Effector CD8-positive, alpha-beta T cell (primary cell): ENCODE measurements around the gene NFE2L3.
"Not testable (repeated sequence)": the region's sequence is repeated elsewhere in the genome, so short reads cannot be mapped to it uniquely, and the experiment has no call there.

Experiments
- DNase-seq: peaks from one replicate; lab custom pipeline; 2025; lab: John Stamatoyannopoulos, UW
- total RNA-seq, 4 experiments: gene quantifications; one replicate each; lab custom pipeline; 2026; lab: John Stamatoyannopoulos, UW

The NFE2L3 gene, protein sequence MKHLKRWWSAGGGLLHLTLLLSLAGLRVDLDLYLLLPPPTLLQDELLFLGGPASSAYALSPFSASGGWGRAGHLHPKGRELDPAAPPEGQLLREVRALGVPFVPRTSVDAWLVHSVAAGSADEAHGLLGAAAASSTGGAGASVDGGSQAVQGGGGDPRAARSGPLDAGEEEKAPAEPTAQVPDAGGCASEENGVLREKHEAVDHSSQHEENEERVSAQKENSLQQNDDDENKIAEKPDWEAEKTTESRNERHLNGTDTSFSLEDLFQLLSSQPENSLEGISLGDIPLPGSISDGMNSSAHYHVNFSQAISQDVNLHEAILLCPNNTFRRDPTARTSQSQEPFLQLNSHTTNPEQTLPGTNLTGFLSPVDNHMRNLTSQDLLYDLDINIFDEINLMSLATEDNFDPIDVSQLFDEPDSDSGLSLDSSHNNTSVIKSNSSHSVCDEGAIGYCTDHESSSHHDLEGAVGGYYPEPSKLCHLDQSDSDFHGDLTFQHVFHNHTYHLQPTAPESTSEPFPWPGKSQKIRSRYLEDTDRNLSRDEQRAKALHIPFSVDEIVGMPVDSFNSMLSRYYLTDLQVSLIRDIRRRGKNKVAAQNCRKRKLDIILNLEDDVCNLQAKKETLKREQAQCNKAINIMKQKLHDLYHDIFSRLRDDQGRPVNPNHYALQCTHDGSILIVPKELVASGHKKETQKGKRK
- total RNA-seq, result 8.5 to 97.8 (median 15.7) reads per million in 4 experiments

- peak; percentile 65 for DNase-seq
These were observed at the start of gene NFE2L3 for GRCh38 chr7:26151953-26152781. TSS of gene NFE2L3 (plus strand) at chr7:26152198. CDS start at chr7:26152499, 301 bp downstream.

DNA sequence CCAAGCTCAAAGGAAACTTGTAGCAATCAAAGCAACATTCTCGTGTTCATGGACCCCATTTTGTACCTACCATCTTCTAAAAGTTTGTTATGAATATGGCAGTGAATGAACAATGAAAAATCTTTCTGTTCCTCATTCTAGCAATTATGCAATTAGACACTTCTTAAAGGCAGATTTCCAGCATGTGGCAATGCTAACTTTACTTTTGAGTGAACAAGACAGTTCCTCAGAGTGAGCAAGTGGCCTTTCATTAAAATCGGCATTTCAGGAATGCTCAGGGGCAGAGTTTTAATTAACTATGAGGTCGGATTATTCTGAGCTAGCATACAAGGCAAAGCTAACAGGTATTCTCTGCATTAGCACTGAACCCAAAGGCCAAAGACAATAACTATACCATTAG is 48.4 kb upstream of the NFE2L3 start:
- no peak for DNase-seq

- DNase-seq, result no peak
These were observed 46.8 kb upstream of the NFE2L3 start for GRCh38 chr7:26105236-26105635.

DNA sequence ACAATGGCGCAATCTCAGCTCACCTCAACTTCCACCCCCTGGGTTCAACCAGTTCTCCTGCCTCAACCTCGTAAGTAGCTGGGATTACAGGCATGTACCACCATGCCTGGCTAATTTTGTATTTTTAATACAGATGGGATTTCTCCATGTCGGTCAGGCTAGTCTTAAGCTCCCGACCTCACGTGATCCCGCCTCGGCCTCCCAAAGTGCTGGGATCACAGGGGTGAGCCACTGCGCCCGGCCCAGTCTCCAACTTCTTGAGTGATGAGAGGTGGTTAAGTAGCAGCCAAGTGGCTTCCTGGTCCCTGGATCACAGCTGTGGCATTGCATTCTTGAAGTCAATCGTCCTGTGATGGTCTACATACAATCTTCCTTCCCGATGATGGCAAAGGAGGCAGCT is 46.1 kb upstream of the NFE2L3 start:
- no peak for DNase-seq

DNA sequence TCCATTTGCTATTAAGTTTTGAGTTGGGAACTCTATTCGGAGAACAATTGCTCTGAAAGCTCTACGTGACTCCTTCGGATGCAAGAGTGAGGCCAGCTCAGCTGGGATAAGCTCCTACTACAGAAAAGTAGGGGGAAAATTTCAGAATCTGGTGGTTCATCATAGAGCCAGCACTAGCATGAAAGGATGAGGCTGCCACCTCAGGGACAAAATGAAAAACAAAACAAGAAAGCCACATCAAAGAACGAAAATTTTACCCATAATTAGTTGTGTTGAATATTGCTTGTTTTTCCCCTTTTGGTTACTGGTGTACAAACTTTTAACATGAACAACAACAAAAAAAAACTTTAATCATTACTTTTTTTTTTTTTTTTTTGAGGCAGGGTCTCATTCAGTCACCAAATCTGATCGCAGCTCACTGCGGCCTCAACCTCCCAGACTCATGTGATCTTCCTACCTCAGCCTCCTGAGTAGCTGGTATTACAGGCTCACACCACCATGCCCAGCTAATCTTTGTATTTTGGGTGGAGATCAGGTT is 39.7 kb upstream of the NFE2L3 start:
- no peak for DNase-seq

GRCh38 chr7:26115650-26116049 is 36.3 kb upstream of the NFE2L3 start:
- DNase-seq, result no peak

DNA sequence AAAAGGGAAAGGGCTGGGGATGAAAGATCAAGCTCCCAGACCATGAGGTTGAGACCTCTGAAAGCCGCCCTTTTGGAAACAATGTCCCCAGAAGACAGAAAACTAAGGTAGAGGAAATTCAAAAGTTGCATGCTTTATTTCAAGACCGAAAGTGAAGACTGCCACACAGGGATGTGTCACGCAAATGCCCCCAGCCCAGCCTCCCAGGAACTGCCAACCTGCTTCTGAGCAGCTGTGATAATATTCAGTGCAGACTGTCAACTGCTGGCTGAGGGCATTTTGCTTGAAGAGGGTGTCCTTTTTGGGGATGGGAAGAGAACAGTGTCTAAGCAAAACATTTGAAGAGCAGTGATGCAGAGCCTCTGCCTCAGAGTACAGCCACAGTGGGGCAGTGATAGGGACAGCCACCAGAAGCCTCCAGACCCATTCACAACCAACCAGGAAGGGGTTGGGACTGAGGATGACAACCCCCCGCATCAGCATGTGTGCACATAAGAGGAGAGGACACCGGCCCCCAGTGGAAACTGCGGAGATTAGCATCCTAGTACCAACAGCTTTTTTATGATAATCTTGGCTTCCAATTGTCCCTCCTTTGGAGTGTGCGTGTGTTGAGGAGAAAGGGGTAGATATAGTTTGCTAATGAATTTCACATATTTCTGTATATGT is 34.7 kb upstream of the NFE2L3 start:
- DNase-seq, result no peak

- no peak for DNase-seq
These were observed 34.0 kb upstream of the NFE2L3 start for GRCh38 chr7:26117970-26118369.

GRCh38 chr7:26122745-26123144 is 29.3 kb upstream of the NFE2L3 start:
- no peak for DNase-seq

DNA sequence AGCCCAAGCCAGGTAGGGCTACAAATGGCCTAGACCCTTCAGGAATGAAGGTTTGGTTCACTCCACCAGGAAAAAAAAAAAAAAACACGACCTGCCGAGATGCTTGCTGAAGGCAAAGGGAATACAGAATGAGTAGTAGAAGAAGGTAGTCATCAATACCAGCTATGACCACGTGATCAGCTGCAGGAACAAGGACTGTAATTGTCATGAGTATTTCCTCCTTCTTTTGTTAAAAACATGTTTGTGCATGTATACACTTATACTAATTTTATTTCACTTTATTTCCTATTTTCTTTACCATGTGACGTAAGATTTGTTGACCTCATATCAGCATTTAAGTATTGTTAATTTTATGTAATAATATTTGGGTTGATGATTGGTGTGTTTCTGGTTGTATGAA is 27.2 kb upstream of the NFE2L3 start:
- DNase-seq, result not testable (repeated sequence)

- no peak for DNase-seq
These were observed 24.6 kb upstream of the NFE2L3 start for GRCh38 chr7:26127411-26127810.

DNA sequence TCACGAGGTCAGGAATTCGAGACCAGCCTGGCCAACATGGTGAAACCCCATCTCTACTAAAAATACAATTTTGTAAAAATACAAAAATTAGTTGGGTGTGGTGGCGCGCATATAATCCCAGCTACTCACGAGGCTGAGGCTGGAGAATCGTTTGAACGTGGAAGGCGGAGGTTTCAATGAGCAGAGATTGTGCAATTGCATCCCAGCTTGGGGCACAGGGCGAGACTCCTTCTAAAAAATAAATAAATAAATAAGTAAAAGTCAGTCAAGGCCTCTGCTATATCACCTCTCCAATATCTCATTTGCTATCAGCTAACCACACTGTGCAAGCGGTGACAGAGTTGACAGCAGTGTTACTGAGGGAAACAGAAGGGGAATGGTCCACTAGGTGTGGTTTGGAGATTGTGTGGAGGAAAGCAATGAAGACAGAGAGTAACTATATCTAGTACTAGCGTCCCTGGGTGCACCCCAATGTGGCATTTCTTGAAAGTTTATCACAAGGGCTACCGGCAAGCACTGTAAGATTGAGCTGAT is 20.9 kb upstream of the NFE2L3 start:
- DNase-seq, result no peak

DNA sequence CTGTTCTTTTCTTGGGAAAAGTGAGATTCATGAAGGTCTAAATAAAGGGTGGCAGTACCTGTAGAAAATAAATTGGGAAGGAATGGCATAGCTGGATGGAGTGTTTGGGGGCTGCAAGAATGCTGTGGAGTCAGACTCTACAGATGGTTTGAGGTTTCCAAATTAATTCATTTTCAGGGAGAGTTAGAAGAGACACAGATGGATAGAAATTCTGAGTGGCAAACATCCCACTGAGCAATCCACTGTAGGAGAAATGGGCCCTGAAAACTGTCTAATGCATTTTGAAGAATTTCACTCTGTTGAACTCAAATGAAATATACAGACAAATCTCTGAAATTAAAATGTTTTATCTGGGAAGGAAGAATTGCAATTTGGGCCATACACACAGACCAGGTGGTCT is 16.9 kb upstream of the NFE2L3 start:
- DNase-seq, result no peak

DNA sequence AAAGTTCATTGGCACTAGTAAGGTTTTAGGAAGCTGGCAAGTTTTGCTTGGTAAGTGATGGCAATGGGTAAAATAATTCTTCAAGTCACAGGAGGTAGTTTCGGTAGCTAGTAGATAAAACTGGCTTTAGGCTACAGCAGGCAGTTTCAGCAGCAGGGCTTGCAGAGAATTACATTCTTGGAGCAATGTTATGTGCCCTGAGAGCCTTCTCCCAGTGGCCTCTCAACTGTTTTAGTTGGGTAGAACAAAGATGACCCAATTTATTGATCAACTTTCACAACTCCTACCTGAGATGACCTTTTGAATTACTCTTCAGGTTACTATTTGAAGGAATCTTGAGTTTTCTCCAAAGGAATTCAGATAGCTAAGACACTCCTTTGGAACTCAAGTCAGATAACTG is 16.4 kb upstream of the NFE2L3 start:
- DNase-seq, result no peak

GRCh38 chr7:26136831-26137230 is 15.2 kb upstream of the NFE2L3 start:
- DNase-seq, result no peak

DNA sequence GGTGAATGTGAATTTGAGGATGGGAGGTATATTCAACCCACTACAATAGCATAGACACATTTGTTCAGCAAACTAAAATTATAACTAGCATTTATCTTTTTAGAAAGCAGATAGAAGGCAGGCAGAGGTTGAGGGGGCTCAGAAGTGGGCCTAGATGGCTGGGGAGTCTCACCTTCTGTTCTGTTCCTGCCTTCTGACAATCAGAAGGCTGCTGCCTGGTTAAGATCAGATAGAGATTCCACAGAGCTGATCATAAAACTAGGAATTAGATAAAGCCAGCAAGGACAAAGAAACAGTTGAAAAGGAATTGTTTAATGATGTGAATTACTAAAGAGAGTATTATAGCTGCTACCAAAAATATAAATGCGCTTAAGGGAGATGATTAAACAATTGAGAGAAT is 11.6 kb upstream of the NFE2L3 start:
- DNase-seq, result no peak

DNA sequence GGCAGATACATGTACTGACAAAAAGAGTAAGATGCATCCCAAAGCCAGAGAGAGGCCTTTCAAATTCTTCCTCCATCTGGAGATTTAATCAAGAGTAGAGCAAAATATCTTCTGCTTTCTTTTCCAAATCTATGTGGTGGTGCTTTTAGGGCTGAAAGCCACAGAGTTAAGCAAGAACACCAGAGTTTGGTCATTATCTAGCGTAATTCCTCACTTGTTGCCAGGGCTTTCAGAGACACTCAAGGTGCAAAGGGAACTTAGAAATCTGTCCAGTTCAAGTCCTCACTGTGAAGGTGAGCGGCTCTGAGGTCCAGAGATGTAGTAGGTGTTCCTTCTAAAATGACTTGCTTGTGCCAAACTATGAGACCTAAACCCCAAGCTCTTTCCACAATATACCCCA is 10.9 kb upstream of the NFE2L3 start:
- no peak for DNase-seq

DNA sequence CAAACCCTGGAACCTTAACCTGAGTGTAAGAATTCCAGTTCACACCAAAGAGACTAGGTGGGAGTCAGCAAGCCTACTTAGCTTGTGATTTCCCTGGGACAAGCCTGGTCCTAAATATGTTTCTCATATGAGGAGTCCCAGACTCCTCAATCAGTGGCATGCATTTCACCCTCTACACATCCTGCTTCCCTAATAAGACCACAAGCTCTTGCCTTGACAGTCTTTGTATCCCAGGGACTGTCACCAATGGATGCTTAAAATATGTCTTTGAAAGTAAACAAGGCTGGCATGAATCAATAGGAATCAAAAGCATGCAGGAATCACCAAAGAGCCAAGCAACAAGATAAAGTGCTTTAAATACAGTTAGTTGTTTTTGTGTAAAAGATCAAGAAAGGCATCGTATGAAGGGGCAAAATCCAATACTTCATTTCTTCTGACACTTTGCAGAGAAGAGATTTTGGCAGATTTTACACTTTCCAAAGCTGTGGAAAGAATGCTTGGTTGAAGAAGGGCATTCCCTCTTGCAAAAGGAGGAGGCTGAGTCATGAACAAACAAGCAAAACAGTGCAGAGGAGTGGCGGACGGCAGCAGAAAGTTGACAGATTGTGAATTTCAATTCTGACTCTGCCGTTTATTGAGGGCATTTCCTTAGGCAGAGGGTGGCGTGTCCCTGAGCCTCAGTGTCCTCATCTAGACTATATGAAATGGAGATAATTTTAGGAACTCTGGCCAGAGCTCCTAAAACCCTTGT is 8.5 kb upstream of the NFE2L3 start:
- no peak for DNase-seq

DNA sequence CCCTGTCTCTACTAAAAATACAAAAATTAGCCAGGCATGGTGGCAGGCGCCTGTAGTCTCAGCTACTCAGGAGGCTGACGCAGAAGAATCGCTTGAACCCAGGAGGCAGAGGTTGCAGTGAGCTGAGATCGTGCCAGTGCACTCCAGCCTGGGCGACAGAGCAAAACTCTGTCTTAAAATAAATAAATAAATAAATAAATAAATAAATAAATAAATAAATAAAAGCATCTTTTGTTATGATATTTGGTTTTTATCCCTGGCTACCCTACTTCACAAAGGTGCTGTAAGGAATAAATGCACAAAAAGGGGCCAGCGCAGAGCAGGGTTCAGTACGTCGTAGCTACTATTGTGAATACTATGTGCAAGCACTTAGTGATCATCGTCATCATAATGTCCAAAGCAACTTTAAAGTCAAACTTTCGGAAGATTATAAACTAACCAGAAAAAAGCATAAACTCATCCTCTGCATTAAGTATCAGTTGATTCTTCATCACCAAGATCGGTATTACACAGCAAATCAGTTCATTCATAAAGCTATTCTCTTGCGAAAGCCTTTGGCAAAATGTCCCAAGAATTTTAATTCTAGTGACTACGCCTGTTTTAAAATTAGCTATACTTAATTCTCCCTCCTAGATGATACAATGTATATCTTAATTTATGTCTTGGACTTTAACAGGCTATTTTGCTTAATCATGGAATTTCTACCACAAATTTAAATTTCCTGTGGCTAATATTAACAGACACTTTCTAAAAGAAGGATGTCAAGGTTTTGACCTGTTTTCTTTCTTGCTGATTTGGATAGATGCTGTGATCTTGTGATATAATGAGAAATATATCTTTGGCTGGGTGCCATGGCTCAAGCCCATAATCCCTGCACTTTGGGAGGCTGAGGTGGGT is 7.6 kb upstream of the NFE2L3 start:
- no peak for DNase-seq

GRCh38 chr7:26145238-26145637 is 6.8 kb upstream of the NFE2L3 start:
- DNase-seq, result no peak
